PC-9 (cell line): ENCODE measurements around the gene HDAC7. TPM values are rescaled to one million over a fixed set of nuclear protein-coding genes. Genes with fewer than 3 reads are reported as not detected.
A peak's percentile ranks its signal among the peaks of the same experiment; 100 is the strongest.

Source experiments
- BruUV-seq: library from RNA; stranded (reverse); fragments of 400-500 nt; replicated peaks from 2 replicates; lab custom pipeline; 2021; lab: Mats Ljungman, UMichigan
- CTCF ChIA-PET: fragments of 300-600 bp; sonication (Branson Sonifier 250); formaldehyde crosslinking; loops from one replicate; lab custom pipeline; 2022; ENCODE audit warnings: antibody characterized with exemption; lab: Charles Lee
- POLR2A ChIA-PET: fragments of 300-600 bp; sonication (Branson Sonifier 250); formaldehyde crosslinking; loops from one replicate; lab custom pipeline; 2022; ENCODE audit warnings: antibody characterized with exemption; ENCODE audit not compliant: unreplicated experiment; lab: Charles Lee
- DNase-seq, 2 experiments: peaks; one replicate each; pipeline versions ENCODE4 v3.0.0 to v3.0.0-alpha.2; 2015 to 2022; ENCODE audit warnings: mixed read lengths in 1 of 2
- H2AFZ ChIP-seq: fragments of 200-600 bp; sonication (generic); 2 replicates; pipeline ENCODE4 v1.8.1; 2017; ENCODE audit warnings: antibody characterized with exemption
- H3F3A ChIP-seq: fragments of 200-600 bp; sonication (generic); 2 replicates; pipeline ENCODE4 v1.8.1; 2017; ENCODE audit warnings: antibody characterized with exemption, mild to moderate bottlenecking, low read depth; ENCODE audit not compliant: insufficient read depth
- H3K27ac ChIP-seq: fragments of 200-600 bp; sonication (generic); 2 replicates; pipeline ENCODE4 v1.6.1; 2016; ENCODE audit warnings: mixed run types
- H3K27me3 ChIP-seq: fragments of 200-600 bp; sonication (generic); 2 replicates; pipeline ENCODE4 v1.6.1; 2016; ENCODE audit warnings: low read depth, mixed run types; ENCODE audit not compliant: insufficient read depth
- H3K36me3 ChIP-seq: fragments of 200-600 bp; sonication (generic); 2 replicates; pipeline ENCODE4 v1.6.1; 2016; ENCODE audit warnings: low read depth, mixed run types
- H3K4me1 ChIP-seq: fragments of 200-600 bp; sonication (generic); replicated peaks from 2 replicates; pipeline ENCODE4 v1.6.1; 2016; ENCODE audit warnings: mixed run types; ENCODE audit not compliant: insufficient read depth
- H3K4me2 ChIP-seq: fragments of 200-600 bp; sonication (generic); 2 replicates; pipeline ENCODE4 v1.6.1; 2017; ENCODE audit warnings: mixed run types
- H3K4me3 ChIP-seq: fragments of 200-600 bp; sonication (generic); 2 replicates; pipeline ENCODE4 v1.6.1; 2016; ENCODE audit warnings: mixed run types
- H3K79me2 ChIP-seq: fragments of 200-600 bp; sonication (generic); 2 replicates; pipeline ENCODE4 v1.6.1; 2017; ENCODE audit warnings: low read depth, mixed run types
- H3K9me2 ChIP-seq: fragments of 200-600 bp; sonication (generic); 2 replicates; pipeline ENCODE4 v1.8.1; 2017; ENCODE audit warnings: mild to moderate bottlenecking; ENCODE audit not compliant: insufficient read depth
- H3K9me3 ChIP-seq: fragments of 200-600 bp; sonication (generic); 2 replicates; pipeline ENCODE4 v1.8.1; 2016; ENCODE audit warnings: low read depth; ENCODE audit not compliant: insufficient read depth
- H4K20me1 ChIP-seq: fragments of 200-600 bp; sonication (generic); 2 replicates; pipeline ENCODE4 v1.8.1; 2017; ENCODE audit not compliant: insufficient read depth
- EZH2 ChIP-seq: fragments of 200-600 bp; sonication (generic); IDR thresholded peaks from 2 replicates; pipeline ENCODE4 v1.8.0; 2017; ENCODE audit warnings: antibody characterized with exemption, low read depth
- intact Hi-C: fragments of 100-400 bp; cut with micrococcal nuclease; formaldehyde crosslinking; loops from one replicate; pipeline ENCODE4 v1.10.0; 2022; ENCODE audit not compliant: unreplicated experiment
- total RNA-seq: library from RNA; stranded (reverse); gene quantifications from 2 replicates; pipeline ENCODE4 v1.2.3, GENCODE V29; 2021
- TF ChIP-seq, protein P1 (sequence below): fragments of 200-600 bp; sonication (generic); conservative IDR thresholded peaks from 2 replicates; pipeline ENCODE4 v1.6.1; 2017; ENCODE audit warnings: mixed run types, antibody characterized with exemption, mild to moderate bottlenecking, moderate library complexity

The HDAC7 gene
- total RNA-seq, 1 experiment from 2014 or later: 106 TPM

DNA sequence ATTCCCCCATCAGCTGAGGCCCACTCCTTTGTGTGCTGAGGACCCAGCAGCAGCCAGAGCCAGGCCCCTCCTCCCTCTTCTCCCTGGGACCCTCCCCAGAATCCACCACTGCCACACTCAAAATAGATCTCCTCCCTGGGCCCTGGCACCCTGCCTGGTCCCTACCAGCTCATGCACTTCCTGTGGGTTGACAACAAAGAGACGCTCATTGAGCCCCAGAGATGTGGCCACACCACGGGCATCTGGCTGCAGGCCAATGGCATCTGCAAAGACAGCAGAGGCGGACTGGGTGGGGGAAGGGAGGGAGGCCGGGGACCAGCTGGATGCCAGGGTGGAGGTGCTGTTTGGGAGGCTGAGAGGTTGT is 78.4 kb downstream of the HDAC7 start:
- H3K9me3 ChIP-seq: no peaks in the 10 kb centered on the region
- H2AFZ ChIP-seq: no peak overlapping the region
- peaks cover 5% of the 10 kb centered on the region for H3F3A ChIP-seq
- H3K4me1 ChIP-seq: peaks cover 8% of the 10 kb centered on the region
- H3K4me3 ChIP-seq: no peak overlapping the region
- no peaks in the 10 kb centered on the region for H3K79me2 ChIP-seq
- H3K36me3 ChIP-seq: no peaks in the 10 kb centered on the region
- no peaks in the 10 kb centered on the region for H4K20me1 ChIP-seq
- H3K27ac ChIP-seq: no peak overlapping the region
- no peak overlapping the region for H3K4me2 ChIP-seq
- peak in 1 of 2 experiments; percentile 73 for DNase-seq
- H3K27me3 ChIP-seq: no peaks in the 10 kb centered on the region
- no peaks in the 10 kb centered on the region for H3K9me2 ChIP-seq
- no TSS peak for BruUV-seq
- ChIA-PET CTCF (interaction anchor here (0.5 to 5.4 kb wide), 14 partner anchors 11 to 786 kb away, joined by 3 to 31 read pairs (median 7); no protein-coding TSS in a partner anchor), POLR2A (no interaction called here)
- intact Hi-C loops: no loop called here
- TF ChIP-seq EZH2: no peak
- TF ChIP-seq, protein P1, sequence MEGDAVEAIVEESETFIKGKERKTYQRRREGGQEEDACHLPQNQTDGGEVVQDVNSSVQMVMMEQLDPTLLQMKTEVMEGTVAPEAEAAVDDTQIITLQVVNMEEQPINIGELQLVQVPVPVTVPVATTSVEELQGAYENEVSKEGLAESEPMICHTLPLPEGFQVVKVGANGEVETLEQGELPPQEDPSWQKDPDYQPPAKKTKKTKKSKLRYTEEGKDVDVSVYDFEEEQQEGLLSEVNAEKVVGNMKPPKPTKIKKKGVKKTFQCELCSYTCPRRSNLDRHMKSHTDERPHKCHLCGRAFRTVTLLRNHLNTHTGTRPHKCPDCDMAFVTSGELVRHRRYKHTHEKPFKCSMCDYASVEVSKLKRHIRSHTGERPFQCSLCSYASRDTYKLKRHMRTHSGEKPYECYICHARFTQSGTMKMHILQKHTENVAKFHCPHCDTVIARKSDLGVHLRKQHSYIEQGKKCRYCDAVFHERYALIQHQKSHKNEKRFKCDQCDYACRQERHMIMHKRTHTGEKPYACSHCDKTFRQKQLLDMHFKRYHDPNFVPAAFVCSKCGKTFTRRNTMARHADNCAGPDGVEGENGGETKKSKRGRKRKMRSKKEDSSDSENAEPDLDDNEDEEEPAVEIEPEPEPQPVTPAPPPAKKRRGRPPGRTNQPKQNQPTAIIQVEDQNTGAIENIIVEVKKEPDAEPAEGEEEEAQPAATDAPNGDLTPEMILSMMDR: no peak

DNA sequence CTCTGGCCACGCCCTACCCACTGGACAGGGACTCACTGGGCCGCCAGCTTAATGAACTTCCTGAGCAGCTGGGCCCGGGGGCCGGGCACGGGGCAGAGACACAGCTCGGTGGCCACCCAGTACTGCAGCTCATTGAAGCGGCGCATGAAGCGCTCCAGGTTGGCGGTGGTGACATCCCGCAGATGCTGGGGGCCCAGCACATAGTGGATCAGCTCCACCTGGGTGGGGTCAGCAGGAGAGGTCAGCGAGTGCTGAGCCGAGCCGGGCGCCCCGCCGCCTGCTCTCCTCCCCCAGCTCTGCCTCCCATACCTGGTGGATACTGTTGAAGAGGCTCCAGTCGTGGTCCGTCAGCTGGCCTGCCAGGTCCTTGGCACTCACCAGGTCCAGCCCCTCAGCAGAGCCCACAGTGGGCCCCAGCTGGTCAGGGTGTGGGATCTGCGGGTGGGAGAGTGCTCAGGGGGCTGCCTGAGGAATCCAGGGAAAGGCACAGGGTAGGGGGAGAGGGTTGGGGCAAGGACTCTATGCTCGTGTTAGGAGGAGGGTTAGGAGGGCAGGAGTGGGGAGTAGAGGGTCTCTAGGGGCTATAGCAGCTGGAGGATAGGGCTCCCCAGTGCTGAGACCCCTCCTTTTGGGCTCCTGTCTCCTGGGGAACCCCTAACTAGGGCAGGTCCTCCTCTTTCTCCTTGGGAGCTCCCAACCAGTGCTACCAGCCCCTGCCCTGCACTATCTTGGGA is 78.9 kb downstream of the HDAC7 start:
- no peak overlapping the region for H2AFZ ChIP-seq
- H3K36me3 ChIP-seq: no peaks in the 10 kb centered on the region
- no TSS peak for BruUV-seq
- no peak overlapping the region for H3K4me2 ChIP-seq
- H4K20me1 ChIP-seq: no peaks in the 10 kb centered on the region
- H3K79me2 ChIP-seq: no peaks in the 10 kb centered on the region
- H3F3A ChIP-seq: peaks cover 5% of the 10 kb centered on the region
- DNase-seq: no peak
- ChIA-PET POLR2A (no interaction called here), CTCF (interaction anchor here (0.6 to 5.4 kb wide), 9 partner anchors 24 to 785 kb away, joined by 3 to 31 read pairs (median 9); no protein-coding TSS in a partner anchor)
- no peaks in the 10 kb centered on the region for H3K9me2 ChIP-seq
- intact Hi-C loops: no loop called here
- no peaks in the 10 kb centered on the region for H3K27me3 ChIP-seq
- no peaks in the 10 kb centered on the region for H3K9me3 ChIP-seq
- H3K4me1 ChIP-seq: peaks cover 8% of the 10 kb centered on the region
- TF ChIP-seq EZH2: no peak
- TF ChIP-seq, protein P1: no peak
- no peak overlapping the region for H3K27ac ChIP-seq
- no peak overlapping the region for H3K4me3 ChIP-seq

DNA sequence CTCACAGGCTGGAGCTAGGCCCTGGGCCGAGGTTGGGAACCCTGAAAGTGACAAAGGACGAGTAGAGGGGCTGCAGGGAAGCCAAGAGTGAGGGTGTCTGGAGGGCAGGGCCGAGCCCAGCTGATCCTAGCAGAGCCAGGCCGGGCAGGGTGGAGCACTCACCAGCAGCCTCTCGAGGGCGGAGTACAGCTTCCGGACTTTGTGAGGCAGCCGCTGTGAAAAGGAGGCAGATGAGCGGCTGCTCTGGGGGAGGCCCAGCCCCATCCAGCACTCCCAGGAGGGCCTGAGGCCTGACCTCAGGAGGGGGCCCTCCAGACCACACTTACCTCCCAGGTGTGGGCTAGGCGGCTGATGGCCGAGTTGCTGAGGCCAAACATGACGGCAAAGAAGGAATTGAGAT is 79.7 kb downstream of the HDAC7 start:
- POLR2A ChIA-PET: no interaction called here
- no peak for TF ChIP-seq EZH2
- TF ChIP-seq, protein P1: no peak
- DNase-seq: no peak
- no peak overlapping the region for H2AFZ ChIP-seq
- H3K4me1 ChIP-seq: peaks cover 8% of the 10 kb centered on the region
- no TSS peak for BruUV-seq
- CTCF ChIA-PET: interaction anchor here (0.6 kb wide), 1 partner anchor 1077 kb away, joined by 3 read pairs; no protein-coding TSS in a partner anchor
- H3K9me3 ChIP-seq: no peaks in the 10 kb centered on the region
- H3K27me3 ChIP-seq: no peaks in the 10 kb centered on the region
- H3K4me2 ChIP-seq: no peak overlapping the region
- no peak overlapping the region for H3K27ac ChIP-seq
- H3K36me3 ChIP-seq: no peaks in the 10 kb centered on the region
- no peaks in the 10 kb centered on the region for H3K79me2 ChIP-seq
- H3F3A ChIP-seq: peaks cover 5% of the 10 kb centered on the region
- H4K20me1 ChIP-seq: no peaks in the 10 kb centered on the region
- intact Hi-C loops: no loop called here
- no peaks in the 10 kb centered on the region for H3K9me2 ChIP-seq
- H3K4me3 ChIP-seq: no peak overlapping the region
